HL-60/S4 treated with phorbol 12-myristate 13-acetate at 8.2 ng/mL for 4 days and 3 days (cell line): Measurements from ENCODE around the gene MCCC2.
"Not testable (repeated sequence)": the region's sequence is repeated elsewhere in the genome, so short reads cannot be mapped to it uniquely, and the experiment has no call there.

Experiments
- in situ Hi-C: fragments of 300-500 bp; cut with MboI; formaldehyde crosslinking; loops from 2 replicates; pipeline ENCODE4 v1.15.0; 2022; ENCODE audit warnings: low sequenced_read_pairs

MCCC2 gene

DNA sequence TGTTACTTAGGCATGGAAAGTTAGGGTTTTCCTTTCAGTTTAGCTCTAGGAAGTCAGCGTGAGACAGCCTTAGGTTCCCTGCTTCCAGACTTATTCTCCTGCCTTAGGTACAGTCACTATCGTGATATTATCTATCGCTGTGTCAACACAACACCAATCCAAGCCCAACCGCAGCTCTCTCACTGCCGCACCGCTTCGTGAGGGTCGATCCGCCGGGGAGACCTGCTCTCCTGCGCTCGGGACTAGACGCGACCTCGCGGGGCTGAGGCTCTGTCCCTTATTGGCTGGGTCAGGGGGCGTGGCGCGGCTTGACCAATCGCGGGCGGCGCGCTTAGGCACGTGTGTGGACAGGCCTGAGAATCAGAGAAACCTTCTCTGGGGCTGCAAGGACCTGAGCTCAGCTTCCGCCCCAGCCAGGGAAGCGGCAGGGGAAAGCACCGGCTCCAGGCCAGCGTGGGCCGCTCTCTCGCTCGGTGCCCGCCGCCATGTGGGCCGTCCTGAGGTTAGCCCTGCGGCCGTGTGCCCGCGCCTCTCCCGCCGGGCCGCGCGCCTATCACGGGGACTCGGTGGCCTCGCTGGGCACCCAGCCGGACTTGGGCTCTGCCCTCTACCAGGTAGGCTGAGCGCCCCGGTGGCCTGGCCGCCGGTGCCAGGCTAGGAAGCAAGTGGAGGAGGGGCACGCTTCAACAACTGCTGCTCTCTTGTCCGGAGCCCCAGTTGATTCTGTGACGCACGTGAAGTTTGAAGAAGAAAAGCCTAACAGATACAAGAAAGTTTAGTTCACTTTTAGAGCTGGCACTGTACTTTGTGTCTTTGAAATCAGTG, at the start of gene MCCC2:
MCCC2 (plus strand) TSS at position 400 of the 825 bp plus-strand sequence; CDS start at position 486, 86 bp downstream.
- in situ Hi-C loops: no loop called here

DNA sequence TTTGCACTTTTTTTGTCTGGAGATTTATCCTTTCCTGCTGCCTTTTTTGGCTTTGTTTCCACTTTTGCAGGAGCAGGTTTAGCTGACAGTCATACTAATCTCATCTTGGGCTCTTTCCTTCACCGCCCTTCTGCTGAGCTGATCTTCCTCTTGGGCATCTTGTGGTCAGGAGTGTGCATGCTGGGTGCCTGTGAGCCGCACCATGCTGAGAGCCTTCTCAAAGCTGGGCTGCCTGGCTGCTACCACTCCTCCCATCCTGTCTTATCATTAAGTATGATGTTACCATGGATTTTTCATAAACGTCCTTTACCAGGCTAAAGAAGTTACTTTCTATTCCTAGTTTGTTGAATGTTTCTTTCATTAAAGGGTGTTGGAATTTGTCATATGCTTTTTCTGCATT, 49.5 kb upstream of the MCCC2 start:
- in situ Hi-C loops: no loop called here

DNA sequence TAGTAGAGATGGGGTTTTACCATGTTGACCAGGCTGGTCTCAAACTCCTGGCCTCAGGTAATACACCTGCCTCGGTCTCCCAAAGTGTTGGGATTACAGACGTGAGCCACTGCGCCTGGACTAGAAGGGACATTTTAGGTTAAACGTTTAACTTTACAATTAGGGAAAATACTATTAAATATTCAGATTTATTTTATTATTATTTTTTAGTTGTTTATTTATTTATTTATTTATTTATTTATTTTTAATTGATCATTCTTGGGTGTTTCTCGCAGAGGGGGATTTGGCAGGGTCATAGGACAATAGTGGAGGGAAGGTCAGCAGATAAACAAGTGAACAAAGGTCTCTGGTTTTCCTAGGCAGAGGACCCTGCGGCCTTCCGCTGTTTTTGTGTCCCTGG, 36.3 kb upstream of the MCCC2 start:
- in situ Hi-C loops: not testable (repeated sequence)

- in situ Hi-C loops: not testable (repeated sequence)
These were observed 35.6 kb upstream of the MCCC2 start for GRCh38 chr5:71551582-71551981.

DNA sequence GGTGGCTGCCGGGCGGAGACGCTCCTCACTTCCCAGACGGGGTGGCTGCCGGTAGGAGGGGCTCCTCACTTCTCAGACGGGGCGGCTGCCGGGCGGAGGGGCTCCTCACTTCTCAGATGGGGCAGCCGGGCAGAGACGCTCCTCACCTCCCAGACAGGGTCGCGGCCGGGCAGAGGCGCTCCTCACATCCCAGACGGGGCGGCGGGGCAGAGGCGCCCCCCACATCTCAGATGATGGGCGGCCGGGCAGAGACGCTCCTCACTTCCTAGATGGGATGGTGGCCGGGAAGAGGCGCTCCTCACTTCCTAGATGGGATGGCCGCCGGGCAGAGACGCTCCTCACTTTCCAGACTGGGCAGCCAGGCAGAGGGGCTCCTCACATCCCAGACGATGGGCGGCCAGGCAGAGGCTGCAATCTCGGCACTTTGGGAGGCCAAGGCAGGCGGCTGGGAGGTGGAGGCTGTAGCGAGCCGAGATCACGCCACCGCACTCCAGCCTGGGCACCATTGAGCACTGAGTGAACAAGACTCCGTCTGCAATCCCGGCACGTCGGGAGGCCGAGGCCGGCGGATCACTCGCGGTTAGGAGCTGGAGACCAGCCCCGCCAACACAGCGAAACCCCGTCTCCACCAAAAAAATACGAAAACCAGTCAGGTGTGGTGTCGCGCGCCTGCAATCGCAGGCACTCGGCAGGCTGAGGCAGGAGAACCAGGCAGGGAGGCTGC, 35.0 kb upstream of the MCCC2 start:
- in situ Hi-C loops: not testable (repeated sequence)

DNA sequence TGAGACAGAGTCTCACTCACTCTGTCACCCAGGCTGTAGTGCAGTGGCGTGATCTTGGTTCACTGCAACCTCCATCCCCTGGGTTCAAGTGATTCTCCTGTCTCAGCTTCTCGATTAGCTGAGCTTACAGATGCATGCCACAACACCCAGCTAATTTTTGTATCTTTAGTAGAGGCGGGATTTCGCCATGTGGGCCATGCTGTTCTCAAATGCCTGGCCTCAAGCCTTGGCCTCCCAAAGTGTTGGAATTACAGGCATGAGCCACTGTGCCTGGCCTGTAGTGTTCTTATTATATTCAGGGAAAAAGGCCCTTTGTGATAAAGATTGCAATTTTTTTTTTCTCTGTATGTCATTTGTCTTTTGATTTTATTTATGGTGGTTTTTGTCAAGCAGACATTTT, 24.0 kb upstream of the MCCC2 start:
- in situ Hi-C loops: no loop called here

- in situ Hi-C loops: no loop called here
These were observed 22.2 kb upstream of the MCCC2 start for GRCh38 chr5:71564895-71565294.

GRCh38 chr5:71569748-71570509, 17.2 kb upstream of the MCCC2 start:
- in situ Hi-C loops: no loop called here

DNA sequence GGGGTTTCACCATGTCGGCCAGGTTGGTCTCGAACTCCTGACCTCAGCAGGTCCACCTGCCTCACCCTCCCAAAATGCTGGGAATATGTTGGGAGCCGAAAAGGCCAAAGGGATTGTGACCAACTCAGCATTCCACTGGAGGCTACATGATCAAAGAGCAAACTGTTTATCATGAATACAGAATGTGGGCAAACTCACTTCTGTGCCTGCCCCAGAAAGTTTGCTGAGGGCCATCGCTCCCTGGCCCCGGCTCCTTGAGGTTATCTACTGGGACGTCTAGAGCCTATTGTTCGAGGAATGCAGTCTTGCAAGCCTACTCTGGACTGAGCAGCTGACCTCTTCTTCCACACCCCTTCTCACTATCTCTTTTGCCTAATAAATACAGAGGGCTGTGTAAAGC, 15.3 kb upstream of the MCCC2 start:
- in situ Hi-C loops: not testable (repeated sequence)

GRCh38 chr5:71573591-71573990, 13.5 kb upstream of the MCCC2 start:
- in situ Hi-C loops: no loop called here

- in situ Hi-C loops: not testable (repeated sequence)
These were observed 11.6 kb upstream of the MCCC2 start for GRCh38 chr5:71575588-71575987.

DNA sequence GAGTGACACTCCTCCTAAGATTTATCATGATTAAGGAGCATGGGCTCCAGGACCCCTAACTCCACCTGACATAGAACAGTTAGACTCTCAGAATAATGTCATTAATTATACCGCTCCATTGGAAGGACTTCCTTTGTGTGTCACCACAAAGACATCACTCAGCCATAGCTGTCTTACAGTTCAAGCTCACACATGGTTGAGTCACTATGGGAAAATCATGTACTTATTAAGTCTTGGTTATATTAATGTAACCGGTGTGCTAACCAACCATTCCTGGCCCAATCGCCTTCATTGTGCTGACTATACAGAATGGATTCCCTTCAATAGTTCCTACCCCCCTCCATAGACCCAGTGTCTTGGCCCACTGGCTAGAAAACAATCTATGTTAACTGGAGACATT, 10.9 kb upstream of the MCCC2 start:
- in situ Hi-C loops: no loop called here

GRCh38 chr5:71577839-71578238, 9.3 kb upstream of the MCCC2 start:
- in situ Hi-C loops: not testable (repeated sequence)

- in situ Hi-C loops: no loop called here
These were observed 4.1 kb upstream of the MCCC2 start for GRCh38 chr5:71582945-71583584.

GRCh38 chr5:71586052-71586940, 844 bp upstream of the MCCC2 start:
- in situ Hi-C loops: no loop called here

GRCh38 chr5:71587766-71588532, 809 bp downstream of the MCCC2 start:
- in situ Hi-C loops: no loop called here

DNA sequence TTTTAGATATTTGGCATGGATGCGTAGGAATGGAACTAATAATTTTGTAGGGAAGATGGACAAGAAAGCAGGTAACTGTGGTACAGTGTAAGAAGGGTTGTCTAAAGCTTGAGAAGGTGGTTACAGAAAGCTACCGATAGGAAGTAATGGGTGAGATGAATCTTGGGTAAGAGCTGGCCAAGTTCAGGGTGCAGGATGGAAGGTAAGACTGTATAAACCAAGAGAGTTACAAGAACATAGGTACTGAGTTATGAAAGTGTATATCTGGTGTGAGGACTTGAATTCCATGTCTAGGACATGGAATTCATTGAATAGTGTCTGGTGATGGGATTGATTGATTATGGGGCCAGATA, 1.4 kb downstream of the MCCC2 start:
- in situ Hi-C loops: no loop called here

- in situ Hi-C loops: no loop called here
These were observed 2.8 kb downstream of the MCCC2 start for GRCh38 chr5:71589903-71590302.

DNA sequence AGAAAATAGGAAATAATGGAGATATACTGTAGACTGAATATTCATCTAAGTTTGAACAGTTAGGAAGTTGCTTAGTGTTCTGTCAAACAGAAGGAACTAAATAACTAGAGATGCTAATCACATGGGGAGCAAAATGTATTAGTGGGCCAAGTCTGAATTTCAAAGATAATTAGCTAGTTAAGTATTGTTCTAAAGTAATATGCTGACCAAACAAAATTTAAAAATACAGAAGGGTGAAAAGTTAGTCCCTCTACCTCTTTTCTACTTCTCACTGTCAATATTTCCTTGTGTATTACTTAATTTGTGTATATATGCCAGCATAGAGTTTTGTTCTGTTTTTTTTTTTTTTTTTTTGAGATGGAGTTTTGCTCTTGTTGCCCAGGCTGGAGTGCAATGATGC, 4.0 kb downstream of the MCCC2 start:
- in situ Hi-C loops: no loop called here
